HL-60 (cell line): Measurements from ENCODE around the gene CDNF.

Experiments
- DNase-seq, 2 experiments: peaks; one replicate each; pipeline ENCODE4 v3.0.0-alpha.2; 2010 to 2020; ENCODE audit warnings: low read depth in 1 of 2, low spot score in 1 of 2
- H3K27ac ChIP-seq: fragments of 250-450 bp; sonication (Bioruptor Pico); replicated peaks from 2 replicates; pipeline ENCODE4 v1.5.1; 2020; ENCODE audit warnings: mild to moderate bottlenecking, moderate library complexity
- H3K27me3 ChIP-seq: fragments of 250-450 bp; sonication (Bioruptor Pico); 2 replicates; pipeline ENCODE4 v1.5.1; 2021; ENCODE audit warnings: mild to moderate bottlenecking, moderate library complexity; ENCODE audit not compliant: insufficient read depth, poor library complexity, severe bottlenecking
- H3K4me3 ChIP-seq: replicated peaks from 2 replicates; pipeline ENCODE4 v1.5.1; 2011; ENCODE audit warnings: mild to moderate bottlenecking, control low read depth, low read length; ENCODE audit not compliant: insufficient read depth
- CTCF ChIP-seq: IDR thresholded peaks from one replicate; pipeline ENCODE4 v1.5.1; 2011; ENCODE audit warnings: low read length, control low read depth, inconsistent platforms; ENCODE audit not compliant: insufficient read depth
- GABPA ChIP-seq: IDR thresholded peaks from 2 replicates; pipeline ENCODE4 v1.6.1; 2012; ENCODE audit warnings: low read depth
- POLR2AphosphoS5 ChIP-seq: IDR thresholded peaks from 2 replicates; pipeline ENCODE4 v1.6.1; 2012; ENCODE audit warnings: low read depth
- REST ChIP-seq: IDR thresholded peaks from 2 replicates; pipeline ENCODE4 v1.6.1; 2012; ENCODE audit warnings: low read depth; ENCODE audit not compliant: insufficient replicate concordance
- SPI1 ChIP-seq: IDR thresholded peaks from 2 replicates; pipeline ENCODE4 v1.6.1; 2012; ENCODE audit warnings: low read depth, mild to moderate bottlenecking, borderline replicate concordance

CDNF gene

GRCh38 chr10:14774214-14774580 lies 63.6 kb downstream of the CDNF start:
- TF ChIP-seq SPI1 (no peak), GABPA (no peak), REST (no peak), CTCF (no peak)
- no peak overlapping the region for H3K4me3 ChIP-seq
- no peak overlapping the region for H3K27ac ChIP-seq
- DNase-seq = no peak
- no peaks in the 10 kb centered on the region for H3K27me3 ChIP-seq

GRCh38 chr10:14773551-14774213 lies 64.2 kb downstream of the CDNF start:
- DNase-seq = no peak
- no peak overlapping the region for H3K4me3 ChIP-seq
- H3K27me3 ChIP-seq = no peaks in the 10 kb centered on the region
- H3K27ac ChIP-seq = no peak overlapping the region
- TF ChIP-seq SPI1 (no peak), POLR2AphosphoS5 (no peak), GABPA (no peak), REST (no peak), CTCF (no peak)

- TF ChIP-seq CTCF (no peak), GABPA (no peak), REST (no peak), SPI1 (no peak), POLR2AphosphoS5 (no peak)
- H3K27me3 ChIP-seq = no peaks in the 10 kb centered on the region
- DNase-seq = no peak
- H3K4me3 ChIP-seq = no peak overlapping the region
- no peak overlapping the region for H3K27ac ChIP-seq
These were observed 65.4 kb downstream of the CDNF start for GRCh38 chr10:14772399-14772798.
